ENCODE data around the gene PAMR1. TPM values are rescaled to one million over a fixed set of nuclear protein-coding genes. Genes with fewer than 3 reads are reported as not detected.
A peak's percentile ranks its signal among the peaks of the same experiment; 100 is the strongest.

The PAMR1 gene
- total and polyA plus RNA-seq, 2 donors (not counting 1 experiment from before 2014, with no cell fraction given): 120 to 159 TPM

DNA sequence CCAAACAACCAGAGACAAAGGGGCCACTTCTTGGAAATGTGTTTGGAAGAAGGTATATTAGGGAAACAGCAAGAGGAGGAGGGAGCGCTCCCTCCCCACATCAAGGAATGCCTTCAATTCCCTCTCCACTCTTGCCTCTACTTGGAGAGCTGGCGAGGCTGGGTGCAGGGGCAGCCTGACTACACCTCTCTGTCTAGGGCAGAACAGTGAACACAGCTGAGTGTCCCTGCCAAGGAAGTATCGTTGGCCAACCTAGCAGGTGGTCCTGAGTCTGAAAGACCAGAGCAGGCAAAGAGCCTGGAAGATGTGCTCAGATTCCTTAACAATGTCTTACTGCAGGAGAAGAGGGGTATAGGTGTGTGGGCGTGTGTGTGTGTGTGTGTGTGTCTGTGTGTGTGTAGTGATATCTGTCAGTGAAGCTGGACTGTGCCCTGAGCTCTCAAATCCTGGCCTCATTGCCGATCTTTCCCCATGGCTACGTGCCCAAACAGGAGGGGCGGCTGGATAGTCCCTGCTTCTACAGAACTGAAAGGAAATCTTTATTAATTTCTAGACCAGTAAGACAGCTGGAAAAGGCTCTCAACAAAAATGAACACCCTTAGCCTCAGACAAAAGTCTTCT is 46.8 kb downstream of the PAMR1 start:
- Histone ChIP-seq H3K79me2 (ENCODE audit: control insufficient read depth, insufficient read depth, low read length) (no peaks in the 10 kb centered on the region), H3K9me3 (ENCODE audit: control insufficient read depth, insufficient read depth, low read depth, low read length) (no peaks in the 10 kb centered on the region), H3K4me1 (ENCODE audit: control insufficient read depth, extremely low read depth, insufficient read depth, low read length) (no peaks in the 10 kb centered on the region), H2AFZ (ENCODE audit: low read length) (no peak overlapping the region), H3K9ac (ENCODE audit: insufficient read depth, low read length) (no peak overlapping the region), H3K27me3 (ENCODE audit: control insufficient read depth, insufficient read depth, low read length) (no peaks in the 10 kb centered on the region), H3K4me3 (replicated peaks in 1 of 4; ENCODE audit: control extremely low read depth in 1 of 4, insufficient read depth in 1 of 4, low read depth in 3 of 4, low read length in 4 of 4) (no peak overlapping the region), H3K36me3 (ENCODE audit: control insufficient read depth, insufficient read depth, low read length) (no peaks in the 10 kb centered on the region), H4K20me1 (ENCODE audit: control insufficient read depth, extremely low read depth, insufficient read depth, low read length) (no peaks in the 10 kb centered on the region), H3K4me2 (ENCODE audit: extremely low read depth, insufficient read depth, low read length) (no peak overlapping the region), H3K27ac (ENCODE audit: insufficient read depth, low read length) (no peak overlapping the region)
- DNase-seq (ENCODE audit: low read depth in 2 of 2): peak in 1 of 2 donors; percentile 15
- TF ChIP-seq EZH2 (IDR thresholded peaks at IDR 0.05; ENCODE audit: low read length, missing control alignments): no peak
- TF ChIP-seq, protein P1, sequence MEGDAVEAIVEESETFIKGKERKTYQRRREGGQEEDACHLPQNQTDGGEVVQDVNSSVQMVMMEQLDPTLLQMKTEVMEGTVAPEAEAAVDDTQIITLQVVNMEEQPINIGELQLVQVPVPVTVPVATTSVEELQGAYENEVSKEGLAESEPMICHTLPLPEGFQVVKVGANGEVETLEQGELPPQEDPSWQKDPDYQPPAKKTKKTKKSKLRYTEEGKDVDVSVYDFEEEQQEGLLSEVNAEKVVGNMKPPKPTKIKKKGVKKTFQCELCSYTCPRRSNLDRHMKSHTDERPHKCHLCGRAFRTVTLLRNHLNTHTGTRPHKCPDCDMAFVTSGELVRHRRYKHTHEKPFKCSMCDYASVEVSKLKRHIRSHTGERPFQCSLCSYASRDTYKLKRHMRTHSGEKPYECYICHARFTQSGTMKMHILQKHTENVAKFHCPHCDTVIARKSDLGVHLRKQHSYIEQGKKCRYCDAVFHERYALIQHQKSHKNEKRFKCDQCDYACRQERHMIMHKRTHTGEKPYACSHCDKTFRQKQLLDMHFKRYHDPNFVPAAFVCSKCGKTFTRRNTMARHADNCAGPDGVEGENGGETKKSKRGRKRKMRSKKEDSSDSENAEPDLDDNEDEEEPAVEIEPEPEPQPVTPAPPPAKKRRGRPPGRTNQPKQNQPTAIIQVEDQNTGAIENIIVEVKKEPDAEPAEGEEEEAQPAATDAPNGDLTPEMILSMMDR (conservative IDR thresholded peaks at IDR 0.05 in 1 of 2, IDR thresholded peaks at IDR 0.05 in 1 of 2; ENCODE audit: low read depth in 1 of 2, low read length in 2 of 2): no peak

- Histone ChIP-seq H4K20me1 (ENCODE audit: control insufficient read depth, extremely low read depth, insufficient read depth, low read length) (no peaks in the 10 kb centered on the region), H3K27ac (ENCODE audit: insufficient read depth, low read length) (no peak overlapping the region), H3K27me3 (ENCODE audit: control insufficient read depth, insufficient read depth, low read length) (no peaks in the 10 kb centered on the region), H3K9ac (ENCODE audit: insufficient read depth, low read length) (no peak overlapping the region), H3K4me3 (replicated peaks in 1 of 4; ENCODE audit: control extremely low read depth in 1 of 4, insufficient read depth in 1 of 4, low read depth in 3 of 4, low read length in 4 of 4) (no peak overlapping the region), H2AFZ (ENCODE audit: low read length) (no peak overlapping the region), H3K79me2 (ENCODE audit: control insufficient read depth, insufficient read depth, low read length) (no peaks in the 10 kb centered on the region), H3K4me1 (ENCODE audit: control insufficient read depth, extremely low read depth, insufficient read depth, low read length) (no peaks in the 10 kb centered on the region), H3K4me2 (ENCODE audit: extremely low read depth, insufficient read depth, low read length) (no peak overlapping the region), H3K36me3 (ENCODE audit: control insufficient read depth, insufficient read depth, low read length) (no peaks in the 10 kb centered on the region), H3K9me3 (ENCODE audit: control insufficient read depth, insufficient read depth, low read depth, low read length) (no peaks in the 10 kb centered on the region)
- DNase-seq (ENCODE audit: low read depth in 2 of 2): no peak
- no peak for TF ChIP-seq EZH2 (IDR thresholded peaks at IDR 0.05; ENCODE audit: low read length, missing control alignments)
- TF ChIP-seq, protein P1 (conservative IDR thresholded peaks at IDR 0.05 in 1 of 2, IDR thresholded peaks at IDR 0.05 in 1 of 2; ENCODE audit: low read depth in 1 of 2, low read length in 2 of 2): no peak
These were observed 47.5 kb downstream of the PAMR1 start for GRCh38 chr11:35477901-35478300.

DNA sequence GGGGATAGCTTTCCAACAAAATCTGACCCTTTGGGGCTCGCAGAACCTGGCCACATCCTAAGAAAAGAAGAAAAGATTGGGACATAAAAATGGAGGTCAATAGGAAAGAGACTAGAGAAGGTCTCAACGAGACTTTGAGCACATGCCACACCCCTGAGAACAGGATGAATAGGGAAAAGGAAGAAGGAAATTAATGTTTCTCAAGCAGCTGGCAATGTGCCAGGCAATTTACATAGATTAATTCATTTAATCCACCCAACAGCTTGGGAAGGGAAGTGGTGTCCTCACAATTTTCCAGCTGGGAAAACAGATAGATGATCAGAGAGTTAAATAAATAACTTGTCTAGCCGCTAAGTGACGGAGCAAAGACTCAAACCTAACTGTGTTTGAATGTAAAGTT is 50.7 kb downstream of the PAMR1 start:
- H3K4me1 ChIP-seq (ENCODE audit: control insufficient read depth, extremely low read depth, insufficient read depth, low read length): no peaks in the 10 kb centered on the region
- no peaks in the 10 kb centered on the region for H4K20me1 ChIP-seq (ENCODE audit: control insufficient read depth, extremely low read depth, insufficient read depth, low read length)
- H3K79me2 ChIP-seq (ENCODE audit: control insufficient read depth, insufficient read depth, low read length): no peaks in the 10 kb centered on the region

More for the DNA sequence above, 50.7 kb downstream of the PAMR1 start:
- no peaks in the 10 kb centered on the region for H3K27me3 ChIP-seq (ENCODE audit: control insufficient read depth, insufficient read depth, low read length)
- no peak for DNase-seq (ENCODE audit: low read depth in 2 of 2)
- no peaks in the 10 kb centered on the region for H3K9me3 ChIP-seq (ENCODE audit: control insufficient read depth, insufficient read depth, low read depth, low read length)
- H3K4me2 ChIP-seq (ENCODE audit: extremely low read depth, insufficient read depth, low read length): no peak overlapping the region
- H3K9ac ChIP-seq (ENCODE audit: insufficient read depth, low read length): no peak overlapping the region
- peaks cover 2% of the 10 kb centered on the region for H3K36me3 ChIP-seq (ENCODE audit: control insufficient read depth, insufficient read depth, low read length)
- no peak overlapping the region for H3K4me3 ChIP-seq (replicated peaks in 1 of 4; ENCODE audit: control extremely low read depth in 1 of 4, insufficient read depth in 1 of 4, low read depth in 3 of 4, low read length in 4 of 4)
- H2AFZ ChIP-seq (ENCODE audit: low read length): no peak overlapping the region
- no peak for TF ChIP-seq EZH2 (IDR thresholded peaks at IDR 0.05; ENCODE audit: low read length, missing control alignments)
- TF ChIP-seq, protein P1 (conservative IDR thresholded peaks at IDR 0.05 in 1 of 2, IDR thresholded peaks at IDR 0.05 in 1 of 2; ENCODE audit: low read depth in 1 of 2, low read length in 2 of 2): no peak
- H3K27ac ChIP-seq (ENCODE audit: insufficient read depth, low read length): no peak overlapping the region

Measured in fibroblast of lung (primary cell).